COLO829 (cell line): ENCODE measurements around the gene BACH2.
A peak's percentile ranks its signal among the peaks of the same experiment; 100 is the strongest.
"Not testable (repeated sequence)": the region's sequence is repeated elsewhere in the genome, so short reads cannot be mapped to it uniquely, and the experiment has no call there.

Experiments used
- DNase-seq: peaks from one replicate; pipeline ENCODE4 v3.0.0; 2012; ENCODE audit warnings: low spot score

Gene BACH2

DNA sequence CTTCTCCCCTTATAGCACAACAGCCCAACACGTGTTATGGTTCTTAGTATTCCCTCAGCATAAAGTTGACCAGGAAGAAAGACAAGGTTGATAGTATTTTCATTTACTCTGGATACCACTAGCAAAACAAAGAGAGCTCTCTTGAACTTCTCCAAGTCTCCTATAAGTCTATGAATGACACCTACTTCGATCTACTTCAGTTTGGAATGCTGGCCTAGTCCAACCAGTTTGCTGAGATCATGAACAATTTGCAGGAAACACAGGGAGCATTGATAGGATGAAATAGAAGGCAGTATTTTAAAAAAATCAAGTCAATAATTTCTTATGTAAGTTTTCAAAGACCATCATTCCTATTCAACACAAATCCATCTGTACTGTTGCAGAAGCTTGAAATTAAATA is 308.8 kb downstream of the BACH2 start:
- DNase-seq: no peak

GRCh38 chr6:89987140-89987539 is 309.5 kb downstream of the BACH2 start:
- no peak for DNase-seq

DNA sequence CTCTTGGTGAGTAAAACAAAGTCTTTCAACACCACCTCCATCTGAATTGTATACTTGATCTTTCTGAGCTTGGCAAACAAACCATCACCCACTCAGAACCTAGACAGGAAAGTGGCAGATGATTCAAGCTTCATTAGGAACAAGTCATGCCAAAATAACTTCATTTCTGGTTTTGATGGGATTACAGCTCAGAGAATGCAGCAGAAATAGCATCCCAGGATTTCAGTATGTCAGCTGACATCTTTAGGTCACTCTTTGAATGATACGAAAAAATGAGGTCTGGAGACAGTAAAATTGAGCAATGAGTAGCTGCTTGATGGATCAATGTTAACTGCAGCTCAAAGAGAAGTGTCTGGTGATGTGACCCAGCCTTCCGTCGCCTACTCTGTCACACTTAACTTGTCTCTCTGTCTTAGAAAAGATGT is 310.0 kb downstream of the BACH2 start:
- no peak for DNase-seq

- no peak for DNase-seq
These were observed 310.7 kb downstream of the BACH2 start for GRCh38 chr6:89985751-89986493.

- DNase-seq: no peak
These were observed 311.5 kb downstream of the BACH2 start for GRCh38 chr6:89984926-89985750.

- DNase-seq: no peak
These were observed 316.3 kb downstream of the BACH2 start for GRCh38 chr6:89980353-89980752.

- DNase-seq: no peak
These were observed 317.0 kb downstream of the BACH2 start for GRCh38 chr6:89979481-89980119.

DNA sequence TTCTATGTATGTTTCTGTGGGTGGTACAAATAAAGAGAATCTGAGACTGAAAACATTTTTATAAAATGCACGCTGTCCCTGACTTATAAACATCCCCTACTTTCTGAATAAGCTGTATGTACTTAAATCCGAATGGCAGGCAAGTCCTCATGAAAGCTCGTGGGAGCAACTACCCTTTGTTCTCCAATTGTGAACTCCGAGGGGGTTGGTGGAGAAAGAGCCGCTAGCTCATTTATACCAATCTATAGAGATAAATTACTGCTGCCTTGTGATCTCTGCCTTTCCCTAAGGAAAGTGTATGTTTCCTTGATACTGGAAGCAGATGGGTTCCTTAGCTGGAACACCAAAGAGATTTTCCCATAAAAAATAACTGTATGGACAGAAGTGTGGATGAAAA is 317.9 kb downstream of the BACH2 start:
- no peak for DNase-seq

GRCh38 chr6:89977808-89978748 is 318.6 kb downstream of the BACH2 start:
- no peak for DNase-seq

- DNase-seq: no peak
These were observed 320.0 kb downstream of the BACH2 start for GRCh38 chr6:89976694-89977020.

- no peak for DNase-seq
These were observed 320.5 kb downstream of the BACH2 start for GRCh38 chr6:89975991-89976693.

DNA sequence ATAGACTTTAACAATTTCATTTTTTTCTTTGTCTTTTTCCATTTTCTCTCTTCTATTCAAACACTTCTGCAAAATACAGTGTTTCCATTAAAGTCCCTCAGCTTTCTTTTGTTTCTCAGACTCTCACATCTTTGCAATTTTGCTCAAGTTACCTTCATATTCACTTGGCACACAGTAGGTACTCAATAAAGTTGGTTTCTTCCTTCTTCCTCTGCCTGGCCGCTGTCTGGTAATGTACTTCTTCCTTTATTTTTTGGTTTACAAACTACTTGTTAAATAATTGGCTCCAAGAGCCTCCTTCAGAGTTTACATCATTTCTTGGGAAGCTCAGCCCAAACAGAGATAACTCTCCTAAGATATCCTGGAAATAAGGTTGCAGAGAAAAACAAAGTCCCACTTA is 321.3 kb downstream of the BACH2 start:
- no peak for DNase-seq

DNA sequence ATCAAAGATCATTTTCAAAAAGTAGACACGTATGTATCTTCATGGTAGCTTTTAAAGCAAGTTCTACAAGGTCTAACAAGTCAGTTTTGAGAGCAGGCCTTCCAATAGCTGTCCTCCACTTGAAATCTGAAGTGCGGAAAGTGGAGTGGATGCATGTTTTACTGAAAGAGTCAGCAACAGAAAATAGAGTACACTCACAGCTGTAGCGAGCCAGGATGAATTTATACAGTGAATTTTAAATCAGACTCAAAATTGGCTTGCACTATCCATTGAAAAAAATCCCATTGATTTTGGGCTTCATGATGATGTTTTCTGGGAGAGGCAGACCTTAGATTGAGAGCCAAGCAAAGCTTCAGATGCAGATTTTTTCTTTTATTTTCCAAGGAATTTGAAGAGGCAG is 321.8 kb downstream of the BACH2 start:
- DNase-seq: no peak

DNA sequence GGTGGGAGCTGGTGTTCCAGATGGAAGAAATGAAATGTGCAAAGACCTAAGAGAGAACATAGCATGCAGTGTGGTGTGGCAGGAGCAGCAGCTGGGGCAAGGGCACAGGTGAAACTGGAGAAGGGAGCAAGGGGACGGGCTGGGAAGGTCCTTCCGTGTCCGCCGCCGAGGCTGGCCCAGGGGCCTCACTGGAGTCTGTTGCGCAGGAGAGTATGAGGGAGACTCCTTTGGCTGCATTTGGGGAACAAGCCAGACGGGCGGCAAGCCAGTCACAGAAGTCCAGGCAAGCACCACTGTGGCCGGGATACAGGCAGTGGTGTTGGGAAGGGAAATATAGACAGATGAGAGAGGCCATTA is 324.6 kb downstream of the BACH2 start:
- DNase-seq: no peak

DNA sequence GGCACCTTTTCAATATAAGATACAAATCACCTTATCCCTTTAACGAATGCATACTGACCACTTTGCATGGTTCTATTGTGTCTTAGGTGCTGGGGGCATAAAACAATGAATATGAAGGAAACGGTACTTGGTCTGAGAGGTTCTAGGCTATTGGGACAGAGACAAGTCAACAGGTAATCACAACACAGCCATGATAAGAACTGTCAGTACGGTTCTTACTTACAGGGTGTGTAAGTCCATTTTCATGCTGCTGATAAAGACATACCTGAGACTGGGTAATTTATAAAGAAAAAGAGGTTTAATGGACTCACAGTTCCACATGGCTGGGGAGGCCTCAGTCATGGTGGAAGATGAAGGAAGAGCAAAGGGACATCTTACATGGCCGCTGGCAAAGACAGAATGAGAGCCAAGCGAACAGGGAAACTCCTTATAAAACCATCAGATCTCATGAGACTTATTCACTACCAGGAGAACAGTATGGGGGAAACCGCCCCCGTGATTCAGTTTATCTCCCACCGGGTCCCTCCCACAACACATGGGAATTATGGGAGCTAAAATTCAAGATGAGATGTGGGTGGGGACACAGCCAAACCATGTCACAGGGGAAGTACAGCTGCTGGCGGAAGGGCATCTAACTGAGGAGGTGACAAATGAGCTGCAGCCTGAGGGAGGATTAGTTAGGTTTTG is 325.2 kb downstream of the BACH2 start:
- not testable (repeated sequence) for DNase-seq

- peak; percentile 59 for DNase-seq
These were observed 325.9 kb downstream of the BACH2 start for GRCh38 chr6:89970609-89971337.

GRCh38 chr6:89970072-89970471 is 326.6 kb downstream of the BACH2 start:
- DNase-seq: no peak

GRCh38 chr6:89966913-89967312 is 329.7 kb downstream of the BACH2 start:
- no peak for DNase-seq

- no peak for DNase-seq
These were observed 330.5 kb downstream of the BACH2 start for GRCh38 chr6:89966228-89966544.
